Amniotic epithelial cell (primary cell): ENCODE data around the gene HNRNPM.

Experiments
- DNase-seq: peaks from one replicate; pipeline ENCODE4 v3.0.0-alpha.2; 2010; ENCODE audit warnings: low read depth

Gene HNRNPM

GRCh38 chr19:8487137-8487851 is 42.5 kb downstream of the HNRNPM start:
- peak; percentile 36 for DNase-seq

GRCh38 chr19:8488365-8488764 is 43.6 kb downstream of the HNRNPM start:
- DNase-seq, result no peak

- DNase-seq, result no peak
Observed at GRCh38 chr19:8489561-8490394, 45.0 kb downstream of the HNRNPM start.

- DNase-seq, result no peak
Observed at GRCh38 chr19:8490395-8490760, 45.6 kb downstream of the HNRNPM start.

- no peak for DNase-seq
Observed at GRCh38 chr19:8490873-8491272, 46.1 kb downstream of the HNRNPM start.

GRCh38 chr19:8491574-8491973 is 46.8 kb downstream of the HNRNPM start:
- no peak for DNase-seq

GRCh38 chr19:8494158-8494557 is 49.4 kb downstream of the HNRNPM start:
- peak; percentile 30 for DNase-seq

GRCh38 chr19:8498295-8498694 is 53.5 kb downstream of the HNRNPM start:
- DNase-seq, result no peak

GRCh38 chr19:8499048-8499833 is 54.5 kb downstream of the HNRNPM start:
- no peak for DNase-seq

- peak; percentile 47 for DNase-seq
Observed at GRCh38 chr19:8500158-8500557, 55.4 kb downstream of the HNRNPM start.

- no peak for DNase-seq
Observed at GRCh38 chr19:8501516-8501915, 56.7 kb downstream of the HNRNPM start.

GRCh38 chr19:8501981-8502380 is 57.2 kb downstream of the HNRNPM start:
- no peak for DNase-seq

GRCh38 chr19:8503510-8503909 is 58.7 kb downstream of the HNRNPM start:
- no peak for DNase-seq

- no peak for DNase-seq
Observed at GRCh38 chr19:8504171-8504570, 59.4 kb downstream of the HNRNPM start.

- DNase-seq, result no peak
Observed at GRCh38 chr19:8504919-8505318, 60.1 kb downstream of the HNRNPM start.

- DNase-seq, result peak; percentile 43
Observed at GRCh38 chr19:8505680-8506401, 61.1 kb downstream of the HNRNPM start.

GRCh38 chr19:8506402-8506957 is 61.7 kb downstream of the HNRNPM start:
- no peak for DNase-seq

GRCh38 chr19:8510589-8511115 is 65.9 kb downstream of the HNRNPM start:
- DNase-seq, result no peak

GRCh38 chr19:8511573-8512101 is 66.9 kb downstream of the HNRNPM start:
- no peak for DNase-seq

- peak; percentile 21 for DNase-seq
Observed at GRCh38 chr19:8512115-8512967, 67.6 kb downstream of the HNRNPM start.
